Retinal pigment epithelial cell (primary cell): ENCODE data around the gene MAST1.

Experiments
- DNase-seq: peaks from one replicate; pipeline ENCODE4 v3.0.0-alpha.2; 2010; ENCODE audit warnings: low read depth
- H3K4me3 ChIP-seq: 2 replicates; pipeline ENCODE4 v1.5.1; 2011; ENCODE audit warnings: mild to moderate bottlenecking, low read length, control low read depth, moderate library complexity
- TF ChIP-seq, protein P1 (sequence below): conservative IDR thresholded peaks from 2 replicates; pipeline ENCODE4 v1.5.1; 2011; ENCODE audit warnings: low read depth, low read length, control low read depth, inconsistent platforms

MAST1 gene

DNA sequence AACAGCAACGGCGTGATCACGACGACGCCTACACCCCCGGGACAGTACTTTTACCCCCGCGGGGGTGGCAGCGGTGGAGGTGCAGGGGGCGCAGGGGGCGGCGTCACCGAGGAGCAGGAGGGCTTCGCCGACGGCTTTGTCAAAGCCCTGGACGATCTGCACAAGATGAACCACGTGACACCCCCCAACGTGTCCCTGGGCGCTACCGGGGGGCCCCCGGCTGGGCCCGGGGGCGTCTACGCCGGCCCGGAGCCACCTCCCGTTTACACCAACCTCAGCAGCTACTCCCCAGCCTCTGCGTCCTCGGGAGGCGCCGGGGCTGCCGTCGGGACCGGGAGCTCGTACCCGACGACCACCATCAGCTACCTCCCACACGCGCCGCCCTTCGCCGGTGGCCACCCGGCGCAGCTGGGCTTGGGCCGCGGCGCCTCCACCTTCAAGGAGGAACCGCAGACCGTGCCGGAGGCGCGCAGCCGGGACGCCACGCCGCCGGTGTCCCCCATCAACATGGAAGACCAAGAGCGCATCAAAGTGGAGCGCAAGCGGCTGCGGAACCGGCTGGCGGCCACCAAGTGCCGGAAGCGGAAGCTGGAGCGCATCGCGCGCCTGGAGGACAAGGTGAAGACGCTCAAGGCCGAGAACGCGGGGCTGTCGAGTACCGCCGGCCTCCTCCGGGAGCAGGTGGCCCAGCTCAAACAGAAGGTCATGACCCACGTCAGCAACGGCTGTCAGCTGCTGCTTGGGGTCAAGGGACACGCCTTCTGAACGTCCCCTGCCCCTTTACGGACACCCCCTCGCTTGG is 46.1 kb upstream of the MAST1 start:
- no peak for DNase-seq
- TF ChIP-seq, protein P1, sequence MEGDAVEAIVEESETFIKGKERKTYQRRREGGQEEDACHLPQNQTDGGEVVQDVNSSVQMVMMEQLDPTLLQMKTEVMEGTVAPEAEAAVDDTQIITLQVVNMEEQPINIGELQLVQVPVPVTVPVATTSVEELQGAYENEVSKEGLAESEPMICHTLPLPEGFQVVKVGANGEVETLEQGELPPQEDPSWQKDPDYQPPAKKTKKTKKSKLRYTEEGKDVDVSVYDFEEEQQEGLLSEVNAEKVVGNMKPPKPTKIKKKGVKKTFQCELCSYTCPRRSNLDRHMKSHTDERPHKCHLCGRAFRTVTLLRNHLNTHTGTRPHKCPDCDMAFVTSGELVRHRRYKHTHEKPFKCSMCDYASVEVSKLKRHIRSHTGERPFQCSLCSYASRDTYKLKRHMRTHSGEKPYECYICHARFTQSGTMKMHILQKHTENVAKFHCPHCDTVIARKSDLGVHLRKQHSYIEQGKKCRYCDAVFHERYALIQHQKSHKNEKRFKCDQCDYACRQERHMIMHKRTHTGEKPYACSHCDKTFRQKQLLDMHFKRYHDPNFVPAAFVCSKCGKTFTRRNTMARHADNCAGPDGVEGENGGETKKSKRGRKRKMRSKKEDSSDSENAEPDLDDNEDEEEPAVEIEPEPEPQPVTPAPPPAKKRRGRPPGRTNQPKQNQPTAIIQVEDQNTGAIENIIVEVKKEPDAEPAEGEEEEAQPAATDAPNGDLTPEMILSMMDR, result no peak
- H3K4me3 ChIP-seq, result peak overlapping the region; percentile 76

DNA sequence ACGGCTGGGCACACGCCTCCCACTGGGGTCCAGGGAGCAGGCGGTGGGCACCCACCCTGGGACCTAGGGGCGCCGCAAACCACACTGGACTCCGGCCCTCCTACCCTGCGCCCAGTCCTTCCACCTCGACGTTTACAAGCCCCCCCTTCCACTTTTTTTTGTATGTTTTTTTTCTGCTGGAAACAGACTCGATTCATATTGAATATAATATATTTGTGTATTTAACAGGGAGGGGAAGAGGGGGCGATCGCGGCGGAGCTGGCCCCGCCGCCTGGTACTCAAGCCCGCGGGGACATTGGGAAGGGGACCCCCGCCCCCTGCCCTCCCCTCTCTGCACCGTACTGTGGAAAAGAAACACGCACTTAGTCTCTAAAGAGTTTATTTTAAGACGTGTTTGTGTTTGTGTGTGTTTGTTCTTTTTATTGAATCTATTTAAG is 45.4 kb upstream of the MAST1 start:
- DNase-seq, result no peak
- TF ChIP-seq, protein P1, result no peak
- H3K4me3 ChIP-seq, result peak overlapping the region; percentile 76

DNA sequence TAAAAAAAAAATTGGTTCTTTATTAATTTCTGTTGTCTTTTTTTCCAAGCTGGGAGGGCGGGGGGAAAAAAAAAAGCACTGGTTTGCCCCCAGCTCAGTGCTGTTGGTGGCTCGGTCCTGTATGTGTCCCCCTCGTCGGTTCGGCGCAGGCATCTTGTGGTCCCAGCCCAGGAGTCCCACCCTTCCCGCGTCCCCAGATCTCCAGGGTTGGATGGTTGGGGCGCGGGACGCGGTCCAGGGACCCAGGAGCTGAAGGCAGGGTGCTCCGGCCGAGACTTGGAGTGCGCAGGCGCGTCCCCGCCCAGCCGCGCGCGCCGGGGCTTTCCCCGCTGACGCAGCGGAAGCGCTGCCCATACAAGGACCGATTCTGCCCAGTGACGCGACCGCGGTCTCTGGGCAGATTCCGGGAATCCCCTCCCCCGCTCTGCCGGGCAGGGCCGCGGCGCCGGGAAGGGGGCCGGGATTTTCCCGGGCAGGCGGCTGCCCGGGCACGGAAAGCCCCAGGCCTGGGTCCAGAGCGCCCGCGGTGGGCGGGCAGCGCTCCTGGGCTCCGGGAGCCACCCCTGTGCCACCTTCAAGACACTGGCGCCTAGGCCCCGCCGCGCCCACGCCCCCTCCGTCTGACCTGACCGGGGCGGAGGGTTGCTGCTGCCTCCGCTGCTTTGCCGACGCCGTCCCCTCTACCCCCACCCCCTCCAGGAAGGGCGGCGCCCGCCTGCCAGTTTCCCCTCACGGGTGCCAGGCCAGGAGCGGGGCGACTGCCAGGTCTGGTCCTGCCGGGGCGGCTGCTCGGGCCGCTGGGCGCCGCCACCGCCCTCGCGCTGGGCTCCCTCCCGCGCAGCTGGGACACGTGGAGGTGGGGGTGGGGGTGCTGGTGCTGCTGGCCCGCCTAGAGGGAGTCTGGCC is 44.8 kb upstream of the MAST1 start:
- TF ChIP-seq, protein P1, result no peak
- H3K4me3 ChIP-seq, result peak overlapping the region; percentile 76
- DNase-seq, result peak; percentile 75

DNA sequence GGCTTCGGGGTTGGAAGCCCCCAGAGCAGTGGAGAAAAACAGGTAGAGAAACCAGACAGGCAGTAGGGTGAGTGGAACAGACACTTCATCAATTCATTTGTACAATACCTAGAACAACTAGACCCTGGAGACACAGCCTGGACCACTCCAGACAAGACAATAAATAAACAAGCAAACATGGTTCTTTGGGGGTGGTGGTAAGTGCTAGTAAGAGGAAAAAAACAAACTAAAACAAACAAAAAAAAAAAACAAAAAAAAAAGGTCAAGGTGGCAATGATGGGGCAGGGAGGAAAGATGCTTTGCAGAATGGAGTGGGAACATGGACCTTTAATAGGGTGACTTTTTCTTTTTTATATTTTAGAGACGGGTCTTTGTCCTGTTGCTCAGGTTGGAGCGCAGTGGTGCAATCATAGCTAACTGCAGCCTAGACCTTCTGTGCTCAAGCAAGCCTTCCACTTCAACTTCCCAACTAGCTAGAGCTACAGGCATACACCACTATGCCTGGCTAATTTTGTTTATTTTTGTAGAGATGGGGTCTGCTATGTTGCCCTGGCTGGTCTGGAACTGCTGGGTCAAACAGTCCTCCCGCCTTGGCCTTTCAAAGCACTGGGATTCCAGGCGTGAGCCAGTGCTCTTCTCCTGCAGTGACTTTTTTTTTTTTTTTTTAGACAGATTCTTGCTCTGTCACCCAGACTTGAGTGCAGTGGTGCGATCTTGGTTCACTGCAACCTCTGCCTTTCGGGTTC is 43.9 kb upstream of the MAST1 start:
- H3K4me3 ChIP-seq, result peak overlapping the region; percentile 76
- DNase-seq, result no peak
- TF ChIP-seq, protein P1, result no peak

DNA sequence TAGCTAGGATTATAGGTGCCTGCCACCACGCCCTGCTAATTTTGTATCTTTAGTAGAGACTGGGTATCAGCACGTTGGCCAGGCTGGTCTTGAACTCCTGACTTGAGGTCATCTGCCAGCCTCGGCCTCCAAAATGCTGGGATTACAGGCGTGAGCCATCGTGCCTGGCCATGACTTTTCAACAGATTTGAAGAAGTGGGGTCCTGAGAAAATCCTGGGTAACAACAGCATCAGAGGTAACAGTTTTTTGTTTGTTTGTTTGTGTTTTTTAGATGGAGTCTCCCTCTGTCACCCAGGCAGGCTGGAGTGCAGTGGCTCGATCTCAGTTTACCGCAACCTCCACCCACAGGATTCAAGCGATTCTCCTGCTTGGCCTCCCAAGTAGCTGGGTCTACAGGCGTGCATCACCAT is 43.3 kb upstream of the MAST1 start:
- no peak for DNase-seq
- no peak overlapping the region for H3K4me3 ChIP-seq
- TF ChIP-seq, protein P1, result no peak

DNA sequence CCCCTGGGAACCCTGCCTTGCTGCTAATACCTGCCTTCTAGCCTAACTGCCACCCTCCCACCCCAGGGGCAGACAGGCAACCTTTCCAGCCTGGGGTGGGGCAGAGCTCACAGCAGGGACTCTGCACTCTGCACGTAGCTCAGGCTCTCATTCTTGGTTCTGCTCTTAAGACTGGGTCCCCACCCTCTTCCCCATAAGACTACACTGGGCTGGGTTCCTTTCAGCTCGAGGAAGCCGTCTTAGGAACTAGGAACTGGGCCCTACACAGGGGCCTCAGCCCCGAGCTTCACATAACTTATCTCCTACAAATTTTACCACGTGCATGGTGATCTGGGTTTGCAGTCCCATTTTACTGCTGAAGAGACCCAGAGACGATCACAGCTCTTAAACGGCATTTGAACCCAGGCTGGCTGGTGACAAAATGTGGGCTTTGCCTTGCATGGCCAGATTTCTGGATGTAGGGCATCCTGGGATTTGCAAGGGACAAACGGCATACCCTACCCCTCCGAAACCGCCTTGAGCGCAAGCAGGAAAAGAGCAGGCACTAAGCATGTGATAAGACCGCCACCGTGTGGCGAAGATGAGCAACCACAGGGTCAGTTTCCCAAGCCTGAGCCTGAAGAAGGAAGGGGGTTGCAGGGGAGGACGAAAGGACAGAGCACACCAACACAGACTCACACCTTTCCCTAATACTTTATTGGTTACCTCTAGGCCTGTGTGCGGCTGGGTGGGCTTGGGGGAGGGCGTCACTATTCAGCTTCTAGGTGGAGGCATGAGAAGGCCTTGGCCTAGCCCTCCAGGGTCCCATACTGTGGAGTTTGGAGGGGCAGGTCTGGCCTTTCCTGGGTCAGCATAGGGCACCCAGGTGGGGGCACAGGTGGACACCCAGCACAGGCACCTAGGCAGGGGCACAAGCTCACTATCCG is 41.9 kb upstream of the MAST1 start:
- DNase-seq, result no peak
- H3K4me3 ChIP-seq, result no peak overlapping the region
- TF ChIP-seq, protein P1, result peak; percentile 94
